GM12878 (cell line): ENCODE data around the gene CEP131. TPM values are rescaled to one million over a fixed set of nuclear protein-coding genes. Genes with fewer than 3 reads are reported as not detected.

ENCODE experiments used
- ATAC-seq: fragments of 200-7000 bp; cut with Tn5 transposase; 3 replicates; pipeline ENCODE4 v1.9.1; 2020; ENCODE audit warnings: mild to moderate bottlenecking, moderate library complexity
- BruUV-seq: library from RNA; stranded (reverse); fragments of 400-500 nt; replicated peaks from 2 replicates; lab custom pipeline; 2021; lab: Mats Ljungman, UMichigan
- CTCF ChIA-PET: fragments of 300-600 bp; sonication (Branson Sonifier 250); formaldehyde crosslinking; extraction: SDS; loops from one replicate; lab custom pipeline; 2021; ENCODE audit warnings: inconsistent platforms; lab: Yijun Ruan, JAX
- POLR2A ChIA-PET: fragments of 350-600 bp; formaldehyde crosslinking; extraction: SDS; loops from one replicate; lab custom pipeline; 2021; ENCODE audit warnings: inconsistent platforms; lab: Charles Lee
- RAD21 ChIA-PET: fragments of 300-600 bp; sonication (Branson Sonifier 250); formaldehyde crosslinking; loops from one replicate; lab custom pipeline; 2023; ENCODE audit warnings: antibody characterized with exemption; ENCODE audit not compliant: unreplicated experiment; lab: Charles Lee
- SMC1A ChIA-PET: fragments of 300-600 bp; sonication (Branson Sonifier 250); formaldehyde crosslinking; loops from one replicate; lab custom pipeline; 2023; ENCODE audit not compliant: unreplicated experiment, uncharacterized antibody; lab: Charles Lee
- DNase-seq: peaks from one replicate; pipeline ENCODE4 v3.0.0-alpha.2; 2011; ENCODE audit warnings: low read depth, low spot score
- FAIRE-seq: peaks from 3 replicates; lab custom pipeline; 2011; peaks lifted over from hg19 to GRCh38; lab: Jason Lieb, UNC
- H2AFZ ChIP-seq: 2 replicates; pipeline ENCODE4 v1.6.0; 2011; ENCODE audit warnings: low read depth, low read length, control low read depth; ENCODE audit not compliant: control insufficient read depth
- H3K27ac ChIP-seq: 2 replicates; pipeline ENCODE4 v1.5.1; 2011; ENCODE audit warnings: control low read depth; ENCODE audit not compliant: control insufficient read depth, insufficient read depth
- H3K27me3 ChIP-seq, 2 experiments: replicated peaks in 1 of 2; 2 replicates each; pipeline versions ENCODE4 v1.6.0 to v1.6.1; 2011; ENCODE audit warnings: low read length in 1 of 2; ENCODE audit not compliant: control insufficient read depth in 2 of 2, insufficient read depth in 2 of 2
- H3K36me3 ChIP-seq, 2 experiments: 2 replicates each; pipeline ENCODE4 v1.5.1; 2011; ENCODE audit warnings: low read length in 1 of 2; ENCODE audit not compliant: control insufficient read depth in 2 of 2, insufficient read depth in 2 of 2
- H3K4me1 ChIP-seq: 2 replicates; pipeline ENCODE4 v1.6.1; 2011; ENCODE audit warnings: mild to moderate bottlenecking, low read length, moderate library complexity, mixed read lengths; ENCODE audit not compliant: control insufficient read depth, insufficient read depth
- H3K4me2 ChIP-seq: 2 replicates; pipeline ENCODE4 v1.6.0; 2011; ENCODE audit warnings: control low read depth; ENCODE audit not compliant: control insufficient read depth, insufficient read depth
- H3K4me3 ChIP-seq: fragments of 200-600 bp; sonication (generic); 2 replicates; pipeline ENCODE4 v1.5.1; 2016
- H3K79me2 ChIP-seq: 2 replicates; pipeline ENCODE4 v1.6.0; 2011; ENCODE audit warnings: low read length; ENCODE audit not compliant: control insufficient read depth, insufficient read depth
- H3K9ac ChIP-seq: 2 replicates; pipeline ENCODE4 v1.8.0; 2011; ENCODE audit warnings: low read length, control low read depth, mixed read lengths; ENCODE audit not compliant: control insufficient read depth, insufficient read depth
- H3K9me3 ChIP-seq: replicated peaks from 3 replicates; pipeline ENCODE4 v1.5.1; 2011; ENCODE audit warnings: mild to moderate bottlenecking, low read length; ENCODE audit not compliant: control insufficient read depth, insufficient read depth
- H4K20me1 ChIP-seq: 2 replicates; pipeline ENCODE4 v1.6.0; 2011; ENCODE audit not compliant: control insufficient read depth, insufficient read depth
- LARP7 ChIP-seq: fragments of 450-650 bp; IDR thresholded peaks from 2 replicates; pipeline ENCODE4 v1.6.1; 2017; ENCODE audit warnings: mild to moderate bottlenecking
- YBX1 ChIP-seq: fragments of 450-650 bp; IDR thresholded peaks from 2 replicates; pipeline ENCODE4 v1.6.1; 2016; ENCODE audit warnings: antibody characterized with exemption
- ZNF384 ChIP-seq: IDR thresholded peaks from 2 replicates; pipeline ENCODE4 v1.6.1; 2012; ENCODE audit warnings: low read depth, mild to moderate bottlenecking, low read length, improper control_type of control experiment, borderline replicate concordance
- ZZZ3 ChIP-seq: IDR thresholded peaks from 2 replicates; pipeline ENCODE4 v1.6.1; 2011; ENCODE audit warnings: low read depth; ENCODE audit not compliant: control insufficient read depth, insufficient read length
- WGBS: methylation state at CpG from one replicate; pipeline ENCODE4 v1.1.6; 2016; ENCODE audit warnings: low lambda C conversion rate; ENCODE audit not compliant: insufficient replicate concordance, insufficient coverage; ENCODE audit errors: missing lambda C conversion rate; 5-methylcytosine and 5-hydroxymethylcytosine counted together
- in situ Hi-C: fragments of 300-500 bp; cut with MboI; formaldehyde crosslinking; loops from 9 replicates; pipeline ENCODE4 v1.14.3; 2018; ENCODE audit warnings: mixed read lengths
- intact Hi-C: fragments of 100-400 bp; cut with micrococcal nuclease; formaldehyde crosslinking; loops from one replicate; pipeline ENCODE4 v1.14.2; 2022; ENCODE audit not compliant: unreplicated experiment
- polyA plus RNA-seq, 11 experiments: library from polyadenylated mRNA; depleted of rRNA in 4 of 11; unstranded in 6 of 11; stranded (reverse) in 5 of 11; fragments of >200 nt; fragmentation: Nextera tagmentation in 4 of 11; fragmentation: Illumina TruSeq in 1 of 11; extraction: Ambion mirVana in 4 of 11; extraction: Trizol in 1 of 11; gene quantifications; 1 replicate in 1 of 11; 2 replicates in 10 of 11; pipeline versions ENCODE4 v1.2.1 to v1.2.3, GENCODE V29; 2011 to 2016; ENCODE audit warnings: inconsistent platforms in 2 of 11, missing spikeins in 2 of 11, low read depth in 1 of 11
- total RNA-seq, 4 experiments: library from RNA; depleted of rRNA in 3 of 4; stranded (reverse); fragments of >200 nt in 3 of 4; fragmentation: Illumina TruSeq in 1 of 4; extraction: Trizol in 1 of 4; gene quantifications; 2 replicates each; pipeline versions ENCODE4 v1.2.1 to v1.2.3, GENCODE V29; 2013 to 2021

The CEP131 gene
- total and polyA plus RNA-seq, 10 of the 15 experiments (the other 5 are each of a cell fraction or from before 2014, with no cell fraction given), result 0.05 to 17.3 (median 6.7) TPM

- TF ChIP-seq LARP7 (no peak), ZZZ3 (no peak)
These were observed 27.5 kb downstream of the CEP131 start (continued) for GRCh38 chr17:81194941-81195901.

DNA sequence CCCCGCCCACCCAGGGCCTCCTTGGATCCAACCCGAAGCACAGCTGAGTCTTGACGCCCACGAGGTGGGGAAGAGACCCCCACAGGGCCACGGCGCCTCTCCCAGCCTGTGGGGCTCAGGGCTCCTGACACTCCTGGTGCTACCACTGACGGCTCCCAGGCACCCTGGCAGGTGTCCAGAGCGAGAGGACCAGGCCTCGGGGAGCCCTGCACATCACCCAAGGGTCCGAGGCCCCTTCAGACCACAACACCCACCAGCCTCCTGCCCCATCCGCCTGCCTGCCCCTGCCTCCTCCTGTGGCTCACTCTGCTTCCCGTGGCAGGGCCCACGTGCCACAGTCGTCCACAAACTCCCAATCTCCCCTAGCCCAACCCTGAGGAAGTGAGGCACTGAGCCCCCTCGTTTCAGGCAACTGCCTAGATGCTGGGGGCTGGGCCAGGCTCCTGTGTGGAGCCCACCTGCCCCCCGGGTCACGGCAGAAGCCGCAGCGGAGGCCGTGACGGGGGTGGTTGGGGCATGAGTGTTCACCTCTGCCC lies 28.5 kb downstream of the CEP131 start:
- no peak for FAIRE-seq
- H2AFZ ChIP-seq, result no peak overlapping the region

More for the DNA sequence above, 28.5 kb downstream of the CEP131 start:
- ChIA-PET CTCF (no interaction called here), SMC1A (no interaction called here), POLR2A (no interaction called here), RAD21 (no interaction called here)
- DNase-seq (no peak), ATAC-seq (no peak)
- Histone ChIP-seq H3K79me2 (no peaks in the 10 kb centered on the region), H3K4me2 (no peak overlapping the region), H3K27ac (no peak overlapping the region), H3K4me3 (no peak overlapping the region), H3K9me3 (no peaks in the 10 kb centered on the region), H3K27me3 (no peaks in the 10 kb centered on the region), H3K9ac (no peak overlapping the region), H4K20me1 (no peaks in the 10 kb centered on the region), H3K36me3 (peaks cover 0 to 6% of the 10 kb centered on the region in 2 experiments; a peak in 2 of 4 replicates), H3K4me1 (peaks cover 3% of the 10 kb centered on the region; the same call in 1 of the 2 replicates)
- 89% methylated on average over 21 of the region's 21 CpGs for WGBS
- TF ChIP-seq ZNF384 (no peak), YBX1 (no peak)
- BruUV-seq, result no TSS peak
- intact Hi-C loops (no loop called here), in situ Hi-C loops (no loop called here)
